ENCODE measurements around the gene LIM2.
A peak's percentile ranks its signal among the peaks of the same experiment; 100 is the strongest.

The LIM2 gene

GRCh38 chr19:51394050-51394836 lies 6.5 kb upstream of the LIM2 start:
- DNase-seq: peak; percentile 80

- DNase-seq: no peak
These were observed 4.9 kb upstream of the LIM2 start for GRCh38 chr19:51392701-51393100.

- DNase-seq: no peak
These were observed 3.4 kb upstream of the LIM2 start for GRCh38 chr19:51391073-51391611.

GRCh38 chr19:51389143-51389542 lies 1.4 kb upstream of the LIM2 start:
- no peak for DNase-seq

- no peak for DNase-seq
These were observed 773 bp downstream of the LIM2 start for GRCh38 chr19:51386882-51387520.

GRCh38 chr19:51382004-51382403 lies 5.8 kb downstream of the LIM2 start:
- DNase-seq: no peak

- DNase-seq: no peak
These were observed 7.4 kb downstream of the LIM2 start for GRCh38 chr19:51380379-51380778.

GRCh38 chr19:51377422-51377821 lies 10.4 kb downstream of the LIM2 start:
- DNase-seq: no peak

- no peak for DNase-seq
These were observed 12.1 kb downstream of the LIM2 start for GRCh38 chr19:51375504-51376221.

- peak; percentile 58 for DNase-seq
These were observed 14.9 kb downstream of the LIM2 start, which contains the start of gene NKG7 for GRCh38 chr19:51372649-51373504. Gene NKG7 (minus strand): TSS chr19:51372654. CDS start chr19:51372535, 119 bp downstream.

GRCh38 chr19:51372021-51372648 lies 15.6 kb downstream of the LIM2 start:
- DNase-seq: no peak

- no peak for DNase-seq
These were observed 16.5 kb downstream of the LIM2 start for GRCh38 chr19:51371186-51371690.

- no peak for DNase-seq
These were observed 17.5 kb downstream of the LIM2 start for GRCh38 chr19:51370230-51370629.

- DNase-seq: no peak
These were observed 19.1 kb downstream of the LIM2 start, which contains the start of gene CLDND2 for GRCh38 chr19:51368366-51369282. Gene CLDND2 (minus strand): TSS chr19:51369003. CDS start chr19:51368577, 426 bp downstream.

- peak; percentile 96 for DNase-seq
These were observed 20.0 kb downstream of the LIM2 start for GRCh38 chr19:51367565-51368365.

- DNase-seq: no peak
These were observed 20.6 kb downstream of the LIM2 start for GRCh38 chr19:51367255-51367564.

- DNase-seq: peak; percentile 92
These were observed 21.2 kb downstream of the LIM2 start for GRCh38 chr19:51366389-51367254.

GRCh38 chr19:51365965-51366388 lies 21.8 kb downstream of the LIM2 start, which contains the start of gene ETFB:
Gene ETFB (minus strand): TSS chr19:51366388. CDS start chr19:51366326, 62 bp downstream.
- DNase-seq: no peak

Measured in stimulated activated CD4-positive, alpha-beta T cell treated with anti-CD3 and anti-CD28 coated beads, Interleukin-4, amount 100 ng/mL, for 1 hour (primary cell).